Body of pancreas (tissue), 4 donors: ENCODE data around the gene EHD3. TPM values are rescaled to one million over a fixed set of nuclear protein-coding genes. Genes with fewer than 3 reads are reported as not detected.

Experiments
- ATAC-seq: fragments of 150-250 bp; one replicate; pipeline ENCODE4 v1.9.1; 2016
- DNase-seq, 4 donors: peaks; one replicate each; pipeline ENCODE4 v3.0.0-alpha.2; 2019
- H3K27ac ChIP-seq, 4 donors: fragments of 200-600 bp; sonication (generic); 1 replicate in 3 of 4; 2 replicates in 1 of 4; pipeline versions ENCODE4 v1.5.1 to v1.6.1; 2016 to 2019; ENCODE audit warnings: mild to moderate bottlenecking in 1 of 4, mixed read lengths in 1 of 4, moderate library complexity in 1 of 4
- H3K27me3 ChIP-seq, 2 donors: fragments of 200-600 bp; sonication (generic); one replicate each; pipeline ENCODE4 v1.6.0; 2016; ENCODE audit warnings: mild to moderate bottlenecking in 1 of 2
- H3K36me3 ChIP-seq, 2 donors: fragments of 200-600 bp; sonication (generic); replicated peaks in 1 of 2; 2 replicates each; pipeline ENCODE4 v1.5.1; 2016; ENCODE audit warnings: low read depth in 2 of 2; ENCODE audit not compliant: insufficient read depth in 1 of 2
- H3K4me1 ChIP-seq: fragments of 200-600 bp; sonication (generic); one replicate; pipeline ENCODE4 v1.6.0; 2016
- H3K4me3 ChIP-seq, 2 donors: fragments of 200-600 bp; sonication (generic); 1 replicate in 1 of 2; 2 replicates in 1 of 2; pipeline ENCODE4 v1.5.1; 2016 to 2019
- H3K9me3 ChIP-seq, 3 donors: fragments of 200-600 bp; sonication (generic); 1 replicate in 2 of 3; 2 replicates in 1 of 3; pipeline ENCODE4 v1.5.1; 2016
- CTCF ChIP-seq, 7 experiments: fragments of 450-650 bp in 4 of 7; fragments of 200-600 bp in 3 of 7; sonication (generic) in 3 of 7; IDR thresholded peaks; one replicate each; pipeline ENCODE4 v1.5.1; 2016 to 2019; ENCODE audit warnings: antibody characterized with exemption in 7 of 7
- POLR2A ChIP-seq, 3 donors: fragments of 450-650 bp; IDR thresholded peaks; one replicate each; pipeline ENCODE4 v1.6.1; 2016; ENCODE audit warnings: antibody characterized with exemption in 3 of 3, mild to moderate bottlenecking in 2 of 3
- WGBS, 2 donors: methylation state at CpG; one replicate each; pipeline ENCODE4 v1.1.5; 2017; 5-methylcytosine and 5-hydroxymethylcytosine counted together
- intact Hi-C: fragments of 100-400 bp; cut with DNase I; formaldehyde crosslinking; loops from one replicate; pipeline ENCODE4 v1.15.1; 2023
- total RNA-seq, 2 donors: library from RNA; depleted of rRNA; stranded (reverse); fragments of >200 nt; gene quantifications; one replicate each; pipeline ENCODE4 v1.1.0, GENCODE V29; 2016

EHD3 gene
- total RNA-seq, 2 donors from 2014 or later: 0.99 to 2.3 TPM

GRCh38 chr2:31296641-31297287, 62.8 kb downstream of the EHD3 start:
- no peak overlapping the region for H3K27ac ChIP-seq
- no peaks in the 10 kb centered on the region for H3K9me3 ChIP-seq
- no peak overlapping the region for H3K4me3 ChIP-seq
- no peaks in the 10 kb centered on the region for H3K36me3 ChIP-seq
- H3K4me1 ChIP-seq: no peaks in the 10 kb centered on the region
- no peak for DNase-seq
- H3K27me3 ChIP-seq: no peaks in the 10 kb centered on the region
- intact Hi-C loops: no loop called here
- WGBS, 2 donors: 53 to 55% methylated on average over 7 to 8 of the region's 8 CpGs
- TF ChIP-seq POLR2A (IDR thresholded peaks at IDR 0.05): no peak
- no peak for TF ChIP-seq CTCF (IDR thresholded peaks at IDR 0.05)
- no peak for ATAC-seq

DNA sequence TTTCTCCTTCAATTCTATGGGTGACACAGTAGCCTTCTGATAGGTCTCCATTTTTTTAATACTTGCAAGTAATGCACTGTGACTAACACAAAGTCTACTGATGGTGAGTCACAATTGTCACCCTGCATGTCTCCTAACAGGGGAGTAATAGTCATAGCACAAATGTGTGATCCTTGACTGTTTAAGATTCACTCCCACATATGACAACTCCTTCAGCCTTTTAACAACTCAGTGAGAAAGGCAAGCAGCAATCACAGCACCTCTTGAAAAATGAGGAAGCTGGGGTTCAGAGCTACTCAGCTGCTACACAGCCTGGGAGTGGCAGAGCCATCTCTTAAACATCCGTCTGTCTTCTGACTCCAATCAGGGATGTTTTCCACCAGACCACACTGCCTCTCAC, 63.8 kb downstream of the EHD3 start:
- Histone ChIP-seq H3K9me3 (no peaks in the 10 kb centered on the region), H3K4me1 (no peaks in the 10 kb centered on the region), H3K27ac (no peak overlapping the region), H3K36me3 (no peaks in the 10 kb centered on the region), H3K4me3 (no peak overlapping the region), H3K27me3 (no peaks in the 10 kb centered on the region)
- no peak for TF ChIP-seq CTCF (IDR thresholded peaks at IDR 0.05)
- no peak for TF ChIP-seq POLR2A (IDR thresholded peaks at IDR 0.05)
- intact Hi-C loops: no loop called here
- 52 to 59% methylated on average over 1 of the region's 1 CpG for WGBS, 2 donors
- DNase-seq: no peak
- no peak for ATAC-seq

DNA sequence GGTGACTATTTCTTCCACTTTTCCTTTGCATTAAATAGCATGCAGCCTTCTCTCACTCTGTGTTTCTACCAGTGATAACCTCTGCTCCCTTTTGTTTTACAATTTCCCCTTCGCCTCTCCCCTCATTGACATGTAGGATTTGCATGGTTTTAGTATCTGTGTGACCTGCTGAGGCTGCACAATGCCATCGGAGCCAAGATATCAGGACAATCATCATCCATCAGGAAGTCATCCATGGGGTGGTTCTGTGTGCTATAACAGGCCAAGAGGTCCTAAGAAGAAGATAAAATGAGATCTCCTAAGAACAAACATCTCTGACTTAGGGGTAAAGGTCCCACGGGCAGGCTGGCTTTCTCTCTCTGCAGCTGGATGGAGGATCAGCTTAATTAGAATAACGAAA, 65.6 kb downstream of the EHD3 start:
- DNase-seq: no peak

DNA sequence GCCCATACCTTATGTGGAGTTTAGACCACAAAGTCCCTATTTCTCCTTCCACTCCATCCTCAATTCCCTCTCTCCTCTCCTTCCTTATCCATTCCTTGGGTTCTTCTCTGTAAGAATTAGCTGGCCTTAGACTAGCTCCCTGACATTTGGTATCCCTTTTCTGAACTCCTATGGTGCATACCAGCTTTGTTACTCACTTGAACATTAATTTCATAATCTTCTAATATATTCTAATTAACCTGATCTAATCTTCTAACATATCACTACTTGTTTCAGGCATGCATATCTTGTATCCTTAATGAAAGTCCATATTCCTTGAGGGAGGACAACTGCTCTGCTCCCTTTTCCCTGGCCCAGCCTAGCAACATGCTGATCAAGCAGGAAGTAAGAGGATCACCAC, 66.4 kb downstream of the EHD3 start:
- no peaks in the 10 kb centered on the region for H3K9me3 ChIP-seq
- TF ChIP-seq CTCF (IDR thresholded peaks at IDR 0.05): no peak
- no peak for TF ChIP-seq POLR2A (IDR thresholded peaks at IDR 0.05)
- H3K36me3 ChIP-seq: no peaks in the 10 kb centered on the region
- no peak overlapping the region for H3K4me3 ChIP-seq
- no peaks in the 10 kb centered on the region for H3K4me1 ChIP-seq
- intact Hi-C loops: no loop called here
- no peak overlapping the region for H3K27ac ChIP-seq
- DNase-seq (no peak), ATAC-seq (no peak)
- no peaks in the 10 kb centered on the region for H3K27me3 ChIP-seq

More for the DNA sequence above, 65.6 kb downstream of the EHD3 start:
- no peaks in the 10 kb centered on the region for H3K4me1 ChIP-seq
- TF ChIP-seq POLR2A (IDR thresholded peaks at IDR 0.05) (no peak), CTCF (IDR thresholded peaks at IDR 0.05) (no peak)
- H3K4me3 ChIP-seq: no peak overlapping the region
- H3K27me3 ChIP-seq: no peaks in the 10 kb centered on the region
- H3K9me3 ChIP-seq: no peaks in the 10 kb centered on the region
- no peaks in the 10 kb centered on the region for H3K36me3 ChIP-seq
- intact Hi-C loops: no loop called here
- WGBS, 2 donors: 40 to 46% methylated on average over 4 of the region's 4 CpGs
- no peak overlapping the region for H3K27ac ChIP-seq
- no peak for ATAC-seq

- WGBS, 2 donors: 78 to 81% methylated on average over 9 of the region's 9 CpGs
- Histone ChIP-seq H3K4me3 (no peak overlapping the region), H3K36me3 (no peaks in the 10 kb centered on the region), H3K9me3 (no peaks in the 10 kb centered on the region), H3K4me1 (no peaks in the 10 kb centered on the region), H3K27ac (no peak overlapping the region), H3K27me3 (no peaks in the 10 kb centered on the region)
- DNase-seq: no peak
- TF ChIP-seq CTCF (IDR thresholded peaks at IDR 0.05) (no peak), POLR2A (IDR thresholded peaks at IDR 0.05) (no peak)
- intact Hi-C loops: no loop called here
- ATAC-seq: no peak
Measured at GRCh38 chr2:31302940-31303563, 69.1 kb downstream of the EHD3 start.
